Measurements from ENCODE around the gene CLDN4.

Gene CLDN4

DNA sequence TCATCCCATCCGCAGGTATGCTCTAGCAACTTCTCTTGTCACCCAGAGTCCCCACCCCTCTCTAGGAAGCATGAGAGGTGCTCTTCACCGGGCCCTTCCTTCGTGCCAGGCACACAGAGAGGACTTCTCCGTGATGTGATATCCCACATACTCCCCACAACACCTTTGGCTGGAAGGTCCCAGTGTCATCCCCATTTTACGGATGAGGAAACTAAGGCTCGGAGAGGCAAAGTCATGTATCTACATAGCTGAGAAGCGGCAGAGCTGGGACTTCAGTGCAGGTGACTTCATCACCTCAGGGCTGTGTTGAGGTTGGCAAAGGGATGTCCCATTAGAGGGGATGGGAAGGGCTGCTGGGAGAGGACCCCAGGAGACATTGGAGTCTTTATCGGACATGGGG is 45.6 kb downstream of the CLDN4 start:
- no peak for DNase-seq (ENCODE audit: low read depth)

DNA sequence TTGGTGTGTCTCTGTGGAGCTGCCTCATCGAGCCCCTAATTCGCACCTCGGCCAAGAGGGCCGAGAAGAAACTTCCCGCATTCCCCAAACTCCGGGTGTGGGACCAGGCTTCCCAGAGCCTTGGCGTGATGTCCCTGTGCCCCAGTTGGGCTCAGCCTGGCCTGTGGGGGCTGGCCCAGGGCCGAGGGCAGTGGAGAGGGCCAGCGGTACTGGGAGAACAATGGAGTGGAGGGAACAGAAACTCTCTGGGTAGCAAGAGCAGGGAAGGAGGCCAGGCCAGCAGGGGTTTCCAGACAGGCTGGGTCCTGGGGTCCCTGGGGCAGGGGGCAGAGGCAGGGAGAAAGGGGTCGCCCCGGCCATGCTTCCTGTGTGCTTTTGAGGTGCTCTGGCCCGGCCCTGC is 46.2 kb downstream of the CLDN4 start:
- DNase-seq (ENCODE audit: low read depth) = no peak

DNA sequence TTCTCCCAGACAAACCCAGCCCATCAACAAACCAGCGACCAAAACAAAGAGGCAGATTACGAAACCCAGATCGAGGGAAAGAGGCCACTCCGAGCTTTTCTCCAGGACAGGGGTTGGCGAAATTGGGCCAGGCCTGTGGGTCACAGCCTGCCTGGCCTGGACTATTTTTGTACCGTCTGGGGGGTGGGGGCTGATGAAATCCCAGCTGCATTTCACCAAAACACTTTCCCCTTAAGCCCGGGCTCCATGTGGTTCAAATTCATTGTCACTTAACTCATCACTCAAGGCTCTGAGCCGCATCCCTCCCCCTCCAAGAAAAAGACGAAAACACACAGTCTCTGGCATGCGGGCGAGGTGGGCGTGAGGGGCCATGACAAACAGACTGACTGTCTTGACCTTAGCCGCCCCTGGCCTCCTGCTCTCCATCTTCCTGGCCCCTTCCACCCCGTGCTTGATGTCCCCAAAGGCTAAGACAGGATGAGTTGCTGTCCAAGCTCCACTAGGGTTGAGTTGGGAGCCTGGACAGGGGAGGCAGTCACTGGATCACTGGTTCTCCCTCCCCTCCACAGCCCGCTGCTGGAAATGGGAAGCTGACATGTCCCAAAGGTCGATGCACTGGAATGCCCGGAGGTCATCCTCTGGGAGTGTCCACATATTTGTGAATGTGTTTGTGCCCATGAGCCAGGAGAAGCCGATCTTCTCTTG is 49.3 kb downstream of the CLDN4 start:
- peak; percentile 93 for DNase-seq (ENCODE audit: low read depth)

DNA sequence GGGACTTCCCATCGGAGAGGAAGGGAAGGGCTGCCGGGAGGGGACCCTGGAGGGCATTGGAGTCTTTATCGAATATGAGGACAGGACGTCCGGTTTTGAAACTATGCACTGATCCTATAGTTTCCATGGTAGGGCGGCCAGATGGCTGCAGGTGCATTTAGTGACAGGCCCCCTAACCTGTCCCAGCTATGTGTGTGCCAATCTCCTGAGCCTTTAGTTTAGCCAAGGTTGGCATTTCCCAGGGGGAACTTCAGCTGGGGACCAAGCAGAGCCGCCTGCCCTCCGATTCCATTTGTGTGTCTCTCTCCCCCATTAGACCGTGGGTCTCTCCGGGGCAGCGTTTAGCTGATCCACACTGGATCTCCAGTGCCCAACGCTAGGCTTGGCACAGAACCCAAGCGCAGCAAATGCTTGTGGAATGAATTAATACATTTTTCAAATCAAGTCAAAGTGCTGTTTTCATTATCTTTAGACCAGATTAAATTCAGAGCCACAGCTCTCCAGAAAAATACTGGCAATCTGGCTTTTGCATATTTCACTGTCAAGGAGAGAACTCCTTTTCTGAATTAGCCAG is 50.0 kb downstream of the CLDN4 start:
- DNase-seq (ENCODE audit: low read depth) = peak; percentile 44

DNA sequence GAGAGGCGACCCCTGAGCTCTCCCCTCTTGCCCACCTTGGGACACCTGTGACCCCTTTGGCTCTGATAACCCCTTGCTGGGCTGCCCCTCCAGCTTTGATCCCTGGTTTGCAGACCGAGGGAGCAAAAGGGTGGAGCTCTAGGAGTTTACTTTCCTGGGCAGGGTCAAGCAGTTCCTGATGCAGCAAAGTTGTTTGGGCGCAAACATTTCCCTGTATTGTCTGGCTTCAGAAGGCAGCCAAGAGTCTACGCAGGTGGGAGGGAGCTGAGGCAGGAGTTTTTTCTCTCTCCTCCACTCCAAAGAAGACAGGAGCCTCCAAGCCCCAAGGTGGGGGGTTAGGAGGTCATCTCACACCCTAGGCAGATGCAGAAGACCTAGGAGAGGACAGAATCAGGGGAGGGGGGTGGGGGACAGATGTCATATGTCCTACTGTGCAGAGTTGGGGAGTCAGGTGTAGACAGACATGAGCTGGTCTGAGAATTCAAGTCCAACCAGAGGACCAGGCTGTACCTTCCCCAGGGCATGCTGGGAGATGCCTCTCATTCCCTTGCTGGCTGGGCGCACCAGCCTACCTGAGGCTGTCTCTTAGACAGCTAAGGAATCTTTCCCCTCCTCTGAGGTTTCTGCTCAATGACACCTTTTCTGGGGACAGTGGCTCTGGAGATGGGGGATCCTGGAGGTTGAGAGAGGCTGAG is 50.7 kb downstream of the CLDN4 start:
- DNase-seq (ENCODE audit: low read depth) = no peak

DNA sequence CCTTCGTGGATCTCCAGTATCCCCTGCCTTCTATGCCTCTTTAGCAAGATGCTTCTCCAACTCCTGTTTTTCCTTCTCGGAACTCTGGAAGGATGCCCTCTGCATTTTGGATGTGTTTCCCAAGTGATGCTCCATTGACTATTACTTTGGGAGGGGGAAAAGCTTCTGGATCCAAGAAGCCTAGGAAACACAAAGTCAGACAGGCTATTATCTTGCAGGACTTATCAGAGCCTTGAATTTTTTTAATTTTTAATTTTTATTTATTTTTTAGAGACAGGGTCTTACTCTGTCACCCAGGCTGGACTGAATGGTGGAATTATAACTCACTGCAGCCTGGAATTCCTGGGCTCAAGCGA is 51.2 kb downstream of the CLDN4 start:
- no peak for DNase-seq (ENCODE audit: low read depth)
